NCI-H187 (cell line): ENCODE data around the gene PRXL2B.

Experiments used
- DNase-seq, 2 experiments: peaks; one replicate each; lab custom pipeline; 2025; lab: John Stamatoyannopoulos, UW

The PRXL2B gene

DNA sequence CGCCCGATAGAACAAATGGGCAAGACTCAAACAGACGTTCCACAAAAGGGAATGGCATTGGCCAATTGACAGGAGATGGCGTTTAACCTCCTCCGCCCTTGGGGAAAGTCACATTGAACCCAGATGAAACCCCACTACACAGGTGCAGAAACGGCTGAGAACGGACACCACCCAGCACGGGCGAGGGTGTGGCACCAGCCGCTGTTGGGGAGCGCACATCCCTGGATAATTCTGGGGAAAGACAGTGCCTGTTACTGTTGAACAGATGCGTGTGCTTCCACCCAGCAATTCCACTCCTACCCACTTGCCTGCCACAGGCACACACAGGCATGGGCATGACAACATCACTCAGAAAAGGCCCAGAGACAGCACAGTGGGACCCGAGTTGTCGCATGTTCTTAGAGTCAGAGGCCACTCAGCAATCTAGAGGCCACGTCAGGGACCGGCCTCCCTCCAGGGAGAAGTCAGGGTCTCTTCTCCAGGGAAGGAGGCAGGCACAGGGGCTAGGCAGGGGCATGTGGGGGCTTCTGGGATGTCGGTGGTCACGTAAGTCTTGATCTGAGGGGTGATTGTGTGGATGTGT, 15.2 kb downstream of the PRXL2B start:
- DNase-seq: no peak

DNA sequence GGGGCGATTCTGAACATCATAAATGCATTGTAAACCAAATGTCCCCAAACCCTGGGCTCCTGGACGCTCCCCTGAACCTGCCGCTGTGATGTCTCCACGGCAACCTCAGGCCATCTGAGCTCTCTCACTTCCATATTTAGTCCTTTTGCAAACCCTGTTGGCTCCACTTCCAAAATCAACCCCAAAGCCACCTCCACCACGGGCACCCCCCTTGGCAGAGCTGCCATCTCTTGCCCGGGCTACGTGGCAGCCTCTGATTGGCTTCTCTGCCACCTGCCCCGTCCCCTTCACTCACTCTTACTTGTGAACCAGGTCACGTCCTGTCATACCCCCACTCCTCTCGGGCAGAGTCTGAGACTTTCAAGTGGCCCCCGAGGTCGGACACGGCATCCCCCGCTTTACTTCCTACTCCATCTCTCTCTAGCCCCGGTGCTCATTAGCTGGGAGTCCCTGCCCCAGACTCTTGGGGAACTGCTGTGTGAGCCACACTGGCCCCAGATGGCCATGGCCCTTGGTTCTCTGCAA, 15.8 kb downstream of the PRXL2B start:
- DNase-seq: no peak

- DNase-seq: no peak
These were observed 16.4 kb downstream of the PRXL2B start for GRCh38 chr1:2602866-2603520.

DNA sequence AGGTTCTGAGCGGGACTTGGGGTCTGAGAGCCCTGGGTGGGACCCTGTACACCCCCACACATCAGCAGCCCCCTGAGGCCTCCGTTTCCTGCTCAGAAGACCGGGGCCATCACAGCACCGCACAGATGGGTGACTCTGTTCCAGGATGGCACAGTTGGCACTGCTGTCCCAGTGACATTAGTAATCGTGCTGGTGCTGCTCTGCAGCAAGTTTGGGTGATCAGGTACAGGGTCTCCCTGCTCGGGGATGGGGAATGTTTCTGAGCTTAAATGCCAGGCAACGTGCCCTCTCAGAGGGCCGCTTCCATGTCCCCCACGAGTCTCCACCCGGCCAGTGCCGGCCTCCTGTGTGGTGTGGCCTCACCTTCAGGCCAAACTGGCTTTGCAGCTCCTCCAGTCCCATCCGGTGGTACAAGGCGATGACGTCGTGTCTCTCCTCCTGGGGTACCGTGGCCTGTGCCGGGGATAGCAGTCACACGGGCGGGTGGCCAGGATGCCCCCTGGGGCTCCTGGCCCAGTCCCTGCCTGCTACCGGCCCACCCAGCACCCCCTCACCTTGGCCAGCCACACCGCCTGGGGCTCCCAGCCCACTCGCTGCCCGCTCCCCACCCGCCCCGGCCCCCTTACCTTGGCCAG, 17.1 kb downstream of the PRXL2B start:
- DNase-seq: no peak

GRCh38 chr1:2604156-2604843, 17.7 kb downstream of the PRXL2B start:
- DNase-seq: no peak

- no peak for DNase-seq
These were observed 18.4 kb downstream of the PRXL2B start for GRCh38 chr1:2604844-2605508.

DNA sequence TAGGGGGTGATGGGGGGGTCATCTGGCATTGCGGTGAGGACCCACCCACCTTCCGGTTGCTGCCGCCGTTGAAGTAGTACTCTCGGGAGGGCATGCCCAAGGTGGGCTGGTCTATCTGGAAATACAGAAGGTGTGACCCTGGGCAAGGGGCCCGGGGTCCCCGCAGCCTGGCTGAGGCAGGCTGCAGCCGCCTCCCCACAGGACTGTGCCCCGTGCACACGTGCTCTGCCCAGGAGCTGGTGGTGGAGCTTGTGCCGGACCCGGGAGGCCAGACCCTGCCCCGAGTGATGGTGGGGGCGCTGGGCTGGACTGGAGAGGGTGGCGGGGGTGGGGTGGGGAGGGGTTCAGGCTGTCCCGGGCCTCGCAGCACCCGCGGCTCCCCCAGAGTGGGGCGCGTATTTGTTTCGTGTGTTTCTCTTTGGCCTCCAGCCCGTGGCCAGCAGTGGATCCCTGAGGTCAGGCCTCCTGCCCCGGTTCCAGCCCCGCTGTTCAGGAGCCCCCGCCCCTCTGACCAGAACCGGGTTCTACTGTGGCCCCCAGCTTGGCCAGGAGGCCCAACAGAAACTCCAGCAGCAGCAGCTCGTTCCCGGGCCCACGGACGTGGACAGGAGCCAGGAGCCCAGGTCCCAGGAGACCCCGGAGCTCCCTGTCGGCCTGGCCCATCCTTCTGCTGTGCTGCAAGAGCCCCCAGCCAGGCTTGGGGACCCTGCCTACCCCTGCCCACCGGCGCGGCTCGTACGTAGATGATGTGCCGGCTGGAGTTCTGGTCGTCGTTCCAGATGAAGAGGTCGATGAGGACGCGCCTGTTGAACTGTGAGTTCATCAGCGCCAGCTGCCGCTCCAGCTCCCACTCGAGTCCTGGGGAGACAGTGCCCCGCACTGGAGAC, 19.2 kb downstream of the PRXL2B start:
- DNase-seq: no peak

DNA sequence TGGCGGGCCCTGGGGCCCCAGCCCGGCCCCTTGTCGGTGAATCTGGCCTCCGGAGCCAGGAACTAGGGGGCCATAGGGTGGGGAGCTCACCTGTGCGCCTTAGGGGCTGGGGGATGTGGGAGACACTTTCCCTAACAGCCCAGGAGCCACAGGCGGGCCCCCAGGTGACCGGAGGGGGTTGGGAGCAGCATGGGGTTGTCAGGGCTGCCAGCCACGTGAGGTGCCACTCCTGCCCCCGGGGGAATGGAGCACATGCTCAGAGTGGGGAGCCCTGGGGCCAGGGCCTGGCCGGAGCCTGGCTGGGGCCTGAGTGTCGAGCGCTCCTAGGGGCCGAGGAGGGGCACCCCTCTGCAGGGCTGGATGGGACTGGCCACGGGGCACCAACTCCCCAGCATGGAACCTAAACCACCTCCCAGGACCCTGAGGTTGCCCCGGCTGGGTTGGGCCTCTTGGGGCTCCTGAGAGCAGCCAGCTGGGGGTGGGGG, 19.9 kb downstream of the PRXL2B start:
- no peak for DNase-seq

GRCh38 chr1:2606881-2607621, 20.5 kb downstream of the PRXL2B start:
- no peak for DNase-seq

GRCh38 chr1:2607641-2608091, 21.1 kb downstream of the PRXL2B start:
- DNase-seq: no peak

DNA sequence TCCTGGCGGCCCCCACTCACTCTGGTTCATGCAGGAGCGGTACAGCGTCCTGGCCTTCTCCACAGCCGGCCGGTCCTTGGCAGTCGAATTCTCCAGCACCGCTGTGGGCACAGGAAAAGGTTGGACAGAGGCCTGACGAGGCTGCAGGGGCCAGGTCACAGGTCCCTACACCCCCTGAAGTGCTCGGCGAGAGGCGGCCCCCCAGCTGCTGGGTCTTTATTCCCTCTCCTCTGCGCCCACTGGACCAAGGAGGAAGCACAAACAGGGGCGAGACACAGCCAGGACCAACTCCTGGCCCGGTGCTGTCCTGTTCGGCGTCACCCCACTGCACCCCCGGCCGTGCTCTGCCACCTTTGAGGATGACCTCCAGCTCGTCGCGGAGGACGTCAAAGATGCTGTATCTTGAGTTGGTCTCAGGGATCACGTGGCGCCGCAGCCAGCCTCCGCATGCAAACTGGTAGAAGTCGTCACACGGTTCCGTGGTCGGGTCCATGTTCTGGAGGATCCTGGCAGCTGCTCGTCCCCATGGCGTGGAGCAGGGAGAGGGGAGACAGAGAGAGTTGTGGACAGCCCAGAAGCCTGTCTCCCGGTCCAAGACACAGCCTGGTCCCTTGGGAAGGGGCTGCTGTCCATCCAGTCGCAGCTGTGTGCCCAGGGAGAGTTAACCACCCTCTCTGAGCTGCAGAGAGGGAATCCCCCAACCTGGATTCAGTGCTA, 22.9 kb downstream of the PRXL2B start:
- DNase-seq: no peak

DNA sequence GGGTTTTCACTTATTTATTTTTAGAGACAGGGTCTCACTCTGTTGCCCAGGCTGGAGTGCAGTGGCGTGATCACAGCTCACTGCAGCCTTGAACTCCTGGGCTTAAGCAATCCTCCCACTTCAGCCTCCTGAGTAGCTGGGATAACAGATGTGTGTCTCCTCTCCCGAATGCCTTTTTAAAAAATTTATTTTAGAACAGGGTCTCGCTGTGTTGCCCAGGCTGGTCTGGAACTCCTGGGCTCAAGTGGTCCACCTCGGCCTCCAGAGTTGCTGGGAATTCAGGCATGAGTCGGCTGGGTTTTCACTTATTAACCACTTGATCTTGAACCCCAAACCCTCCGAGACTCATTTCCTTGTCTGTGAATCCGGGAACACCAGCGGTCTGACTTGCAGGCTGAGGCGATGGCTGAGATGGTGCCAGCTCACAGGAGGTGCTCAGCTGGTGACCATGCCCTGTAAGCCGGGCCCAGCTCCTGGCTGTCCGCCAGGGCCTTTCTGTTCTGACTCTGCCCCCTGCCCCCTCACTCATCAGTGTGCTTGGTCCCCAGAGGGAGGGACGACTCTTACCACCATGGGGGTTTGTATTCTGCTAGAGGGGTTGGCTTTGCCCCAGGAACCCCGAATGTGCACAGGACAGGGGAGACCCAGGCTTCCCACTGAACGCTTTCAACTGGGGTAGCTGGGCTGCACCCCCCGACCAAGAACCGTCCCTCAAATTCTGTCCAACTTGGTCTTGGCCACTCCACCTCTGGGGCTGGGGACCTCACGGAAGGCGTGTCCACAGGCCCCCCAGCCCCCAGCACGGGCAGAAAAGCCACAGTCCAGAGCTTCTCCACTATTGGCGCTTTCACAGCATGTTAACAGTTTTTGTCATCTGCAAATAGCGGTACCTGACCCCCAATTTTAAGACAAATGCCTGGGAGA, 23.7 kb downstream of the PRXL2B start:
- no peak for DNase-seq

DNA sequence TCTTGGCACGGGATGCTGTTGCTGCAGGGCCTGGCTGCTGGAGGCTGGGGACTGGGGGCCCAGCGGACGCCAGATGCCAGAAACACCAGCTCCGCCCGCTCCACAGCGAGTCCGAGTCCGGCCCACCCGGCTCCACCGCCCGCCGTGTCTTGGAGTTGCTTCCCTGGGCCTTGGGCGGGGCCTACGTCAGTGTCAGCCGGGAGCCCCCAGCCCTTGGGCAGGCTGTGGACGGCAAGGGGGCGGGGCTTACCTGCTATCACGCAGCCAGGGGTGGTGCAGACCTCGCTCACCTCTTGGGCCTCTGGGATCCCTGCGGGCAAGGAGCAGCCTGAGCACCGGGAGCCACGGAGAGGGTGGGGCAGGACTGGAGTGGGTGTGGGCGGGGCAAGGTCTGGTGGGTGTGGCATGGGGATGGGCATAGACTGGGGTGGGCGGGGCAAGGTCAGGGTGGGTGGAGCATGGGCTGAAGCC, 24.5 kb downstream of the PRXL2B start:
- DNase-seq: no peak

- no peak for DNase-seq
These were observed 25.3 kb downstream of the PRXL2B start for GRCh38 chr1:2611621-2612437.

DNA sequence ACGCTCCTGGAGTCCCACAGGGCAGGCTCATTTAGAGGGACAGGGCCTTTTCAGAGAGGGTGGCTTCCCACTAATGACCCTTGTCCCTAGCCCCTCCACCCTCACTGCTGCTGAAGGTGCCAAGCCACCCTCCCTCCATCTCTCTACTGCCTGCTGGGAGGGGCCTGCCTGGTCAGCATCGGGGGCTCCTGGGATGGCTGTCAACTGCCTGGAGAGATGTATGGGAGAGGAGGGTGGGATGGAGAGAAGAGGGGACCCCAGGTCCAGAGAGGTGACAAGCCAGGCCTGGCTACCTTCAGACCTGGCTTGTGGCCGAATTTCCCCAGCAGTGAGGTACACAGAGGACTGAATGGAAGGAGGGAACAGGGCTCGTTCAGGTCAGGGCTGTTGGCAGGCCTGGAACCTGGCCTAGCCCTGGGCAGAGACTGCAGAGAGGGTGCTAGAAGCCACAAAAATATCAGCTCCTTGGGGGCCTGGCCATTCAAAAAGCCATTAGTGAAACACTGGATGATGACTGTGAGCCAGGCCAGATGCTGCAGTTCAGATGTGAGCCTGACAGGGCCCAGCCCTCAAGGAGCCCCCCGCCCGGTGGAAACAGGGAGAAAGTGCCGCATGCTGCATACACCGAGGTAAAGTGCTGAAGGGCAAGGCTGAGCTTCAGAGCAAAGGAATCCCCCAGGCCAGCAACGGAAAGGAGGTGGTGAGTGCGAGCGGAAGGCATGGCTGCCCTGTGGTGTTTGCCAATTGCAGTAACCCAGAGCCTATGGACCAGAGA, 26.2 kb downstream of the PRXL2B start:
- no peak for DNase-seq

GRCh38 chr1:2614145-2614544, 27.6 kb downstream of the PRXL2B start:
- DNase-seq: no peak
